ENCODE results near the gene ZNF341.

DNA sequence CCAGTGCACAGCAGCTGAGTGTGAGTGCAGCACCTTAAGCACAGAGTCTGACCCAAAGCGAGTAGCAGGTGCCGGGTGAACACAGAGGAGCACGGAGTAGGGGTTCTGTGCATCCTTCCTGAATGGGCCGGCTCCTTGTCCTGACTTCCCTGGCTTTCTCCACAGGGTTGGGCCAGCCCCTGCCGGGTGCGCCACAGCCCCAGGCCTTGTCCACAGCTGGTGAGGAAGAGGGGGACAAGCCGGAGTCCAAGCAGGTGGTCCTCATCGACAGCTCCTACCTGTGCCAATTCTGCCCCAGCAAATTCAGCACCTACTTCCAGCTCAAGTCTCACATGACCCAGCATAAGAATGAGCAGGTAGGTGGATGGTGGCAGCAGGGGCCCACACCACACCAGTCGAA, 34.9 kb downstream of the ZNF341 start:
- TF ChIP-seq POLR2A (IDR thresholded peaks at IDR 0.05; ENCODE audit: low read length) (no peak), GATA1 (IDR thresholded peaks at IDR 0.05; ENCODE audit: low read depth, low read length) (no peak)
